ENCODE measurements around the gene IRX6. TPM values are rescaled to one million over a fixed set of nuclear protein-coding genes. Genes with fewer than 3 reads are reported as not detected.

IRX6 gene
- polyA plus RNA-seq, 1 donor (not counting 4 experiments of a cell fraction or from before 2014, with no cell fraction given), result not detected

- no peak for DNase-seq (ENCODE audit: low read depth, low spot score)
- Histone ChIP-seq H4K20me1 (ENCODE audit: control insufficient read depth, extremely low read depth, insufficient read depth, low read length) (no peaks in the 10 kb centered on the region), H3K4me3 (ENCODE audit: control insufficient read depth in 2 of 3, extremely low read depth in 1 of 3, insufficient read depth in 2 of 3, low read depth in 1 of 3, low read length in 3 of 3) (no peak overlapping the region), H2AFZ (ENCODE audit: control insufficient read depth, low read length) (no peak overlapping the region), H3K27ac (ENCODE audit: control insufficient read depth, insufficient read depth, low read length) (no peak overlapping the region), H3K9me1 (ENCODE audit: control insufficient read depth, extremely low read depth, insufficient read depth, low read length) (no peaks in the 10 kb centered on the region), H3K4me2 (ENCODE audit: control insufficient read depth, extremely low read depth, insufficient read depth, low read depth, low read length) (no peak overlapping the region), H3K27me3 (ENCODE audit: control insufficient read depth, extremely low read depth, insufficient read depth, low read length) (peaks cover 25% of the 10 kb centered on the region), H3K9me3 (ENCODE audit: control insufficient read depth, low read depth, low read length) (no peaks in the 10 kb centered on the region), H3K9ac (ENCODE audit: control insufficient read depth, extremely low read depth, insufficient read depth, low read length) (no peak overlapping the region), H3K79me2 (ENCODE audit: control insufficient read depth, insufficient read depth, low read length) (no peaks in the 10 kb centered on the region), H3K36me3 (ENCODE audit: control insufficient read depth in 2 of 2, extremely low read depth in 1 of 2, insufficient read depth in 2 of 2, low read length in 2 of 2) (no peaks in the 10 kb centered on the region), H3K4me1 (ENCODE audit: control insufficient read depth, extremely low read depth, insufficient read depth, low read length) (no peaks in the 10 kb centered on the region)
- no peak for FAIRE-seq
- TF ChIP-seq CTCF (optimal IDR thresholded peaks at IDR 0.05 in 1 of 3, IDR thresholded peaks at IDR 0.05 in 1 of 3, conservative IDR thresholded peaks at IDR 0.05 in 1 of 3; ENCODE audit: extremely low read depth in 1 of 3, insufficient read depth in 2 of 3, low read length in 3 of 3), result no peak
- dilution Hi-C loops (cut with MboI; ENCODE audit: extremely low pct_ligation_motif_present, low sequenced_read_pairs), result no loop called here
Measured at GRCh38 chr16:55328611-55329569, 4.9 kb downstream of the IRX6 start.

- H4K20me1 ChIP-seq (ENCODE audit: control insufficient read depth, extremely low read depth, insufficient read depth, low read length), result no peaks in the 10 kb centered on the region
- no peaks in the 10 kb centered on the region for H3K4me1 ChIP-seq (ENCODE audit: control insufficient read depth, extremely low read depth, insufficient read depth, low read length)
- no peak for TF ChIP-seq EZH2 (IDR thresholded peaks at IDR 0.05; ENCODE audit: low read length)
- TF ChIP-seq CTCF (optimal IDR thresholded peaks at IDR 0.05 in 1 of 3, IDR thresholded peaks at IDR 0.05 in 1 of 3, conservative IDR thresholded peaks at IDR 0.05 in 1 of 3; ENCODE audit: extremely low read depth in 1 of 3, insufficient read depth in 2 of 3, low read length in 3 of 3), result no peak
- no peak for FAIRE-seq
- no peak overlapping the region for H3K9ac ChIP-seq (ENCODE audit: control insufficient read depth, extremely low read depth, insufficient read depth, low read length)
- H3K27ac ChIP-seq (ENCODE audit: control insufficient read depth, insufficient read depth, low read length), result no peak overlapping the region
- peaks cover 15% of the 10 kb centered on the region for H3K27me3 ChIP-seq (ENCODE audit: control insufficient read depth, extremely low read depth, insufficient read depth, low read length)
- no peak overlapping the region for H2AFZ ChIP-seq (ENCODE audit: control insufficient read depth, low read length)
- no peaks in the 10 kb centered on the region for H3K9me3 ChIP-seq (ENCODE audit: control insufficient read depth, low read depth, low read length)
- H3K4me3 ChIP-seq (ENCODE audit: control insufficient read depth in 2 of 3, extremely low read depth in 1 of 3, insufficient read depth in 2 of 3, low read depth in 1 of 3, low read length in 3 of 3), result no peak overlapping the region
- no peaks in the 10 kb centered on the region for H3K79me2 ChIP-seq (ENCODE audit: control insufficient read depth, insufficient read depth, low read length)
- H3K9me1 ChIP-seq (ENCODE audit: control insufficient read depth, extremely low read depth, insufficient read depth, low read length), result no peaks in the 10 kb centered on the region
- no peak overlapping the region for H3K4me2 ChIP-seq (ENCODE audit: control insufficient read depth, extremely low read depth, insufficient read depth, low read depth, low read length)
- no peaks in the 10 kb centered on the region for H3K36me3 ChIP-seq (ENCODE audit: control insufficient read depth in 2 of 2, extremely low read depth in 1 of 2, insufficient read depth in 2 of 2, low read length in 2 of 2)
- DNase-seq (ENCODE audit: low read depth, low spot score), result no peak
- dilution Hi-C loops (cut with MboI; ENCODE audit: extremely low pct_ligation_motif_present, low sequenced_read_pairs), result no loop called here
Measured at GRCh38 chr16:55329791-55330428, 5.9 kb downstream of the IRX6 start.

All from keratinocyte (primary cell).